Activated CD8-positive, alpha-beta memory T cell treated with anti-CD3 and anti-CD28 coated beads, Interleukin-2, amount 50 U/mL, for 1 hour (primary cell): ENCODE data around the gene MATN1.
A peak's percentile ranks its signal among the peaks of the same experiment; 100 is the strongest.

Experiments
- DNase-seq: peaks from one replicate; pipeline ENCODE4 v3.0.0-alpha.2; 2020; ENCODE audit errors: extremely low read depth

The MATN1 gene

GRCh38 chr1:30745156-30745833, 21.9 kb upstream of the MATN1 start:
- DNase-seq, result no peak

GRCh38 chr1:30744060-30744756, 20.8 kb upstream of the MATN1 start:
- DNase-seq, result no peak

- peak; percentile 62 for DNase-seq
These were observed 20.2 kb upstream of the MATN1 start for GRCh38 chr1:30743584-30744059.

- no peak for DNase-seq
These were observed 19.7 kb upstream of the MATN1 start for GRCh38 chr1:30742963-30743559.

GRCh38 chr1:30742300-30742962, 19.0 kb upstream of the MATN1 start:
- DNase-seq, result no peak

GRCh38 chr1:30741239-30741894, 18.0 kb upstream of the MATN1 start:
- DNase-seq, result no peak

- no peak for DNase-seq
These were observed 17.2 kb upstream of the MATN1 start for GRCh38 chr1:30740251-30741238.

- no peak for DNase-seq
These were observed 16.2 kb upstream of the MATN1 start for GRCh38 chr1:30739601-30740000.

GRCh38 chr1:30738715-30739559, 15.6 kb upstream of the MATN1 start:
- DNase-seq, result no peak

GRCh38 chr1:30738040-30738714, 14.8 kb upstream of the MATN1 start:
- DNase-seq, result no peak

- no peak for DNase-seq
These were observed 14.1 kb upstream of the MATN1 start for GRCh38 chr1:30737357-30738039.

GRCh38 chr1:30735668-30736498, 12.5 kb upstream of the MATN1 start:
- DNase-seq, result no peak

GRCh38 chr1:30735124-30735523, 11.7 kb upstream of the MATN1 start:
- no peak for DNase-seq

GRCh38 chr1:30734580-30734979, 11.2 kb upstream of the MATN1 start:
- DNase-seq, result no peak

- DNase-seq, result no peak
These were observed 10.7 kb upstream of the MATN1 start for GRCh38 chr1:30734106-30734505.

- no peak for DNase-seq
These were observed 10.1 kb upstream of the MATN1 start for GRCh38 chr1:30733493-30733892.

- no peak for DNase-seq
These were observed 9.1 kb upstream of the MATN1 start for GRCh38 chr1:30732277-30732996.
